ENCODE measurements around the gene CFAP73.

The CFAP73 gene

GRCh38 chr12:113145720-113146551 lies 3.6 kb upstream of the CFAP73 start:
- H3K4me1 Mint-ChIP-seq, result peaks cover 18% of the 10 kb centered on the region
- no peak overlapping the region for H3K27ac Mint-ChIP-seq
- ATAC-seq (no peak), DNase-seq (no peak)
- H3K9me3 Mint-ChIP-seq, result no peaks in the 10 kb centered on the region
- H3K27me3 Mint-ChIP-seq, result peaks cover 7% of the 10 kb centered on the region
- H3K4me3 Mint-ChIP-seq, result no peak overlapping the region

GRCh38 chr12:113146999-113147398 lies 2.5 kb upstream of the CFAP73 start:
- DNase-seq (no peak), ATAC-seq (no peak)
- no peak overlapping the region for H3K27ac Mint-ChIP-seq
- no peaks in the 10 kb centered on the region for H3K9me3 Mint-ChIP-seq
- no peak overlapping the region for H3K4me3 Mint-ChIP-seq
- H3K4me1 Mint-ChIP-seq, result peaks cover 17% of the 10 kb centered on the region
- H3K27me3 Mint-ChIP-seq, result peaks cover 11% of the 10 kb centered on the region

- H3K9me3 Mint-ChIP-seq, result no peaks in the 10 kb centered on the region
- H3K27me3 Mint-ChIP-seq, result peaks cover 48% of the 10 kb centered on the region
- H3K27ac Mint-ChIP-seq, result no peak overlapping the region
- peak overlapping the region in 1 of 2 donors; percentile 91 for H3K4me3 Mint-ChIP-seq
- peaks cover 35% of the 10 kb centered on the region for H3K4me1 Mint-ChIP-seq
- DNase-seq (no peak), ATAC-seq (no peak)
Observed at GRCh38 chr12:113151655-113152054, 2.1 kb downstream of the CFAP73 start.

GRCh38 chr12:113152196-113152834 lies 2.8 kb downstream of the CFAP73 start:
- H3K4me3 Mint-ChIP-seq, result peak overlapping the region; percentile 85 to 91
- DNase-seq, result no peak
- H3K27ac Mint-ChIP-seq, result no peak overlapping the region
- H3K27me3 Mint-ChIP-seq, result peaks cover 48% of the 10 kb centered on the region
- H3K9me3 Mint-ChIP-seq, result no peaks in the 10 kb centered on the region
- ATAC-seq, result no peak
- H3K4me1 Mint-ChIP-seq, result peaks cover 42% of the 10 kb centered on the region

GRCh38 chr12:113152835-113153814 lies 3.6 kb downstream of the CFAP73 start:
- Mint-ChIP-seq H3K4me3 (peak overlapping the region; percentile 85 to 91), H3K9me3 (no peaks in the 10 kb centered on the region), H3K27ac (peak overlapping the region in 1 of 2 donors; percentile 67), H3K4me1 (peaks cover 49% of the 10 kb centered on the region), H3K27me3 (peaks cover 48% of the 10 kb centered on the region)
- DNase-seq, result peak; percentile 68 to 70
- peak; percentile 86 for ATAC-seq

- DNase-seq (peak in 1 of 2 donors; percentile 39), ATAC-seq (no peak)
- H3K27me3 Mint-ChIP-seq, result peaks cover 48% of the 10 kb centered on the region
- peak overlapping the region; percentile 67 to 91 for H3K4me3 Mint-ChIP-seq
- no peak overlapping the region for H3K27ac Mint-ChIP-seq
- H3K4me1 Mint-ChIP-seq, result peaks cover 49% of the 10 kb centered on the region
- H3K9me3 Mint-ChIP-seq, result no peaks in the 10 kb centered on the region
Observed at GRCh38 chr12:113154351-113154973, 4.9 kb downstream of the CFAP73 start.

- H3K27me3 Mint-ChIP-seq, result peaks cover 48% of the 10 kb centered on the region
- DNase-seq, result no peak
- H3K4me1 Mint-ChIP-seq, result peaks cover 44% of the 10 kb centered on the region
- ATAC-seq, result no peak
- peak overlapping the region in 1 of 2 donors; percentile 71 for H3K27ac Mint-ChIP-seq
- peak overlapping the region in 1 of 2 donors; percentile 91 for H3K4me3 Mint-ChIP-seq
- H3K9me3 Mint-ChIP-seq, result no peaks in the 10 kb centered on the region
Observed at GRCh38 chr12:113155060-113155459, 5.5 kb downstream of the CFAP73 start.

- H3K4me3 Mint-ChIP-seq, result peak overlapping the region in 1 of 2 donors; percentile 91
- H3K4me1 Mint-ChIP-seq, result peaks cover 44% of the 10 kb centered on the region
- no peak for ATAC-seq
- H3K9me3 Mint-ChIP-seq, result no peaks in the 10 kb centered on the region
- H3K27ac Mint-ChIP-seq, result no peak overlapping the region
- no peak for DNase-seq
- peaks cover 43% of the 10 kb centered on the region for H3K27me3 Mint-ChIP-seq
Observed at GRCh38 chr12:113155646-113156045, 6.1 kb downstream of the CFAP73 start.

- H3K4me1 Mint-ChIP-seq, result peaks cover 45% of the 10 kb centered on the region
- H3K27ac Mint-ChIP-seq, result peak overlapping the region in 1 of 2 donors; percentile 81
- ATAC-seq (no peak), DNase-seq (no peak)
- H3K9me3 Mint-ChIP-seq, result no peaks in the 10 kb centered on the region
- H3K4me3 Mint-ChIP-seq, result no peak overlapping the region
- peaks cover 33% of the 10 kb centered on the region for H3K27me3 Mint-ChIP-seq
Observed at GRCh38 chr12:113157218-113157859, 7.8 kb downstream of the CFAP73 start.

GRCh38 chr12:113158439-113159203 lies 9.1 kb downstream of the CFAP73 start:
- peak overlapping the region in 1 of 2 donors; percentile 34 for H3K27ac Mint-ChIP-seq
- peaks cover 34% of the 10 kb centered on the region for H3K4me1 Mint-ChIP-seq
- H3K9me3 Mint-ChIP-seq, result no peaks in the 10 kb centered on the region
- no peak for ATAC-seq
- peaks cover 22% of the 10 kb centered on the region for H3K27me3 Mint-ChIP-seq
- H3K4me3 Mint-ChIP-seq, result no peak overlapping the region
- DNase-seq, result no peak

GRCh38 chr12:113159937-113160336 lies 10.4 kb downstream of the CFAP73 start:
- DNase-seq, result no peak
- H3K27me3 Mint-ChIP-seq, result peaks cover 8% of the 10 kb centered on the region
- peaks cover 26% of the 10 kb centered on the region for H3K4me1 Mint-ChIP-seq
- H3K4me3 Mint-ChIP-seq, result no peak overlapping the region
- no peaks in the 10 kb centered on the region for H3K9me3 Mint-ChIP-seq
- no peak for ATAC-seq
- peak overlapping the region; percentile 71 to 74 for H3K27ac Mint-ChIP-seq

GRCh38 chr12:113161415-113162016 lies 12.0 kb downstream of the CFAP73 start:
- Mint-ChIP-seq H3K27ac (no peak overlapping the region), H3K9me3 (no peaks in the 10 kb centered on the region), H3K4me1 (peaks cover 24% of the 10 kb centered on the region), H3K4me3 (no peak overlapping the region), H3K27me3 (no peaks in the 10 kb centered on the region)
- ATAC-seq (no peak), DNase-seq (no peak)

- Mint-ChIP-seq H3K4me1 (peaks cover 16% of the 10 kb centered on the region), H3K4me3 (no peak overlapping the region), H3K9me3 (no peaks in the 10 kb centered on the region), H3K27ac (peak overlapping the region in 1 of 2 donors; percentile 83), H3K27me3 (no peaks in the 10 kb centered on the region)
- no peak for ATAC-seq
- no peak for DNase-seq
Observed at GRCh38 chr12:113162102-113163029, 12.8 kb downstream of the CFAP73 start.
